Measurements from ENCODE around the gene OR51F2. TPM values are rescaled to one million over a fixed set of nuclear protein-coding genes. Genes with fewer than 3 reads are reported as not detected.
"Not testable (repeated sequence)": the region's sequence is repeated elsewhere in the genome, so short reads cannot be mapped to it uniquely, and the experiment has no call there.

Gene OR51F2
- total RNA-seq, 1 experiment from 2014 or later = not detected

GRCh38 chr11:4848908-4849532, 27.9 kb downstream of the OR51F2 start, which contains the start of gene OR51S1:
Gene OR51S1 (minus strand): TSS chr11:4849208. CDS start chr11:4849208, 0 bp downstream.
- DNase-seq = no peak
- H3K4me3 Mint-ChIP-seq (ENCODE audit: low read depth, unreplicated experiment) = no peak within 1 kb of the TSS
- BruUV-seq (replicated peaks) = no TSS peak
- H3K9me3 Mint-ChIP-seq (ENCODE audit: low read depth, unreplicated experiment) = peaks cover 2% of the 10 kb centered on the region
- H3K27me3 Mint-ChIP-seq (ENCODE audit: unreplicated experiment) = peaks cover 14% of the 10 kb centered on the region
- H3K36me3 Mint-ChIP-seq (ENCODE audit: insufficient read depth, unreplicated experiment) = no peaks in the 10 kb centered on the region
- no peak for TF ChIP-seq CTCF (IDR thresholded peaks at IDR 0.05; ENCODE audit: unreplicated experiment)
- intact Hi-C loops (cut with micrococcal nuclease; ENCODE audit: unreplicated experiment) = no loop called here
- H3K4me1 Mint-ChIP-seq (ENCODE audit: low read depth, unreplicated experiment) = no peaks in the 10 kb centered on the region
- H3K27ac Mint-ChIP-seq (ENCODE audit: unreplicated experiment) = no peak within 1 kb of the TSS
- CTCF ChIA-PET = no interaction called here

GRCh38 chr11:4851033-4851432, 29.9 kb downstream of the OR51F2 start:
- H3K4me1 Mint-ChIP-seq (ENCODE audit: low read depth, unreplicated experiment) = no peaks in the 10 kb centered on the region
- peaks cover 19% of the 10 kb centered on the region for H3K27me3 Mint-ChIP-seq (ENCODE audit: unreplicated experiment)
- DNase-seq = no peak
- H3K4me3 Mint-ChIP-seq (ENCODE audit: low read depth, unreplicated experiment) = no peak overlapping the region
- H3K27ac Mint-ChIP-seq (ENCODE audit: unreplicated experiment) = no peak overlapping the region
- H3K9me3 Mint-ChIP-seq (ENCODE audit: low read depth, unreplicated experiment) = no peaks in the 10 kb centered on the region
- BruUV-seq (replicated peaks) = no TSS peak
- TF ChIP-seq CTCF (IDR thresholded peaks at IDR 0.05; ENCODE audit: unreplicated experiment) = no peak
- CTCF ChIA-PET = no interaction called here
- intact Hi-C loops (cut with micrococcal nuclease; ENCODE audit: unreplicated experiment) = no loop called here
- no peaks in the 10 kb centered on the region for H3K36me3 Mint-ChIP-seq (ENCODE audit: insufficient read depth, unreplicated experiment)

- intact Hi-C loops (cut with micrococcal nuclease; ENCODE audit: unreplicated experiment); H3K4me1 Mint-ChIP-seq (ENCODE audit: low read depth, unreplicated experiment); H3K27ac Mint-ChIP-seq (ENCODE audit: unreplicated experiment); CTCF ChIA-PET; H3K9me3 Mint-ChIP-seq (ENCODE audit: low read depth, unreplicated experiment); H3K4me3 Mint-ChIP-seq (ENCODE audit: low read depth, unreplicated experiment); H3K36me3 Mint-ChIP-seq (ENCODE audit: insufficient read depth, unreplicated experiment); BruUV-seq (replicated peaks); DNase-seq: not testable (repeated sequence)
- H3K27me3 Mint-ChIP-seq (ENCODE audit: unreplicated experiment) = peaks cover 13% of the 10 kb centered on the region
Measured at GRCh38 chr11:4854286-4854685, 33.2 kb downstream of the OR51F2 start.

- intact Hi-C loops (cut with micrococcal nuclease; ENCODE audit: unreplicated experiment) = no loop called here
- no TSS peak for BruUV-seq (replicated peaks)
- CTCF ChIA-PET = no interaction called here
Measured at GRCh38 chr11:4862447-4863236, 41.5 kb downstream of the OR51F2 start.

More at GRCh38 chr11:4862447-4863236, 41.5 kb downstream of the OR51F2 start:
- Mint-ChIP-seq H3K4me3 (ENCODE audit: low read depth, unreplicated experiment) (no peak overlapping the region), H3K27ac (ENCODE audit: unreplicated experiment) (no peak overlapping the region), H3K4me1 (ENCODE audit: low read depth, unreplicated experiment) (no peaks in the 10 kb centered on the region), H3K36me3 (ENCODE audit: insufficient read depth, unreplicated experiment) (no peaks in the 10 kb centered on the region), H3K27me3 (ENCODE audit: unreplicated experiment) (no peaks in the 10 kb centered on the region), H3K9me3 (ENCODE audit: low read depth, unreplicated experiment) (peaks cover 11% of the 10 kb centered on the region)
- TF ChIP-seq CTCF (IDR thresholded peaks at IDR 0.05; ENCODE audit: unreplicated experiment) = no peak
- DNase-seq = no peak
